NCI-H345 treated with DMSO at 0.1 percent for 48 hours (cell line): ENCODE results near the gene OR6C68.
"Not testable (repeated sequence)": the region's sequence is repeated elsewhere in the genome, so short reads cannot be mapped to it uniquely, and the experiment has no call there.

Experiments
- DNase-seq: peaks from one replicate; lab custom pipeline; 2025; ENCODE audit not compliant: unreplicated experiment; lab: John Stamatoyannopoulos, UW

Gene OR6C68

GRCh38 chr12:55492078-55492477 is at the start of gene OR6C68:
Gene OR6C68 (plus strand): TSS chr12:55492378. CDS start chr12:55492378, 0 bp downstream.
- DNase-seq: no peak

- no peak for DNase-seq
Observed at GRCh38 chr12:55443776-55444175, 48.4 kb upstream of the OR6C68 start, which contains the start of gene OR6C2. Gene OR6C2 (plus strand): TSS chr12:55444076. CDS start chr12:55452214, 8,138 bp downstream.

- DNase-seq: no peak
Observed at GRCh38 chr12:55445357-55445756, 46.8 kb upstream of the OR6C68 start.

GRCh38 chr12:55446326-55446725 is 45.9 kb upstream of the OR6C68 start:
- no peak for DNase-seq

GRCh38 chr12:55448825-55449224 is 43.4 kb upstream of the OR6C68 start:
- DNase-seq: no peak

GRCh38 chr12:55464926-55465325 is 27.3 kb upstream of the OR6C68 start:
- not testable (repeated sequence) for DNase-seq

GRCh38 chr12:55467836-55468235 is 24.3 kb upstream of the OR6C68 start:
- no peak for DNase-seq

- no peak for DNase-seq
Observed at GRCh38 chr12:55469291-55469690, 22.9 kb upstream of the OR6C68 start.

GRCh38 chr12:55470088-55470829 is 21.9 kb upstream of the OR6C68 start, which contains the start of gene OR6C70:
Gene OR6C70 (minus strand): TSS chr12:55470138. CDS start chr12:55470138, 0 bp downstream.
- DNase-seq: no peak

GRCh38 chr12:55472264-55472663 is 19.9 kb upstream of the OR6C68 start:
- no peak for DNase-seq

- DNase-seq: not testable (repeated sequence)
Observed at GRCh38 chr12:55479136-55479535, 13.0 kb upstream of the OR6C68 start.

- not testable (repeated sequence) for DNase-seq
Observed at GRCh38 chr12:55484284-55484683, 7.9 kb upstream of the OR6C68 start.

- no peak for DNase-seq
Observed at GRCh38 chr12:55495490-55495889, 3.3 kb downstream of the OR6C68 start.

- no peak for DNase-seq
Observed at GRCh38 chr12:55499231-55499630, 7.1 kb downstream of the OR6C68 start.

GRCh38 chr12:55499810-55500252 is 7.7 kb downstream of the OR6C68 start:
- no peak for DNase-seq

- DNase-seq: no peak
Observed at GRCh38 chr12:55501601-55502000, 9.4 kb downstream of the OR6C68 start.

- DNase-seq: no peak
Observed at GRCh38 chr12:55515696-55516095, 23.5 kb downstream of the OR6C68 start.

- no peak for DNase-seq
Observed at GRCh38 chr12:55516391-55516790, 24.2 kb downstream of the OR6C68 start.
